B cell (primary cell): ENCODE data around the gene ABCB6. TPM values are rescaled to one million over a fixed set of nuclear protein-coding genes. Genes with fewer than 3 reads are reported as not detected.

ENCODE experiments used
- ATAC-seq: fragments of 200-7000 bp; cut with Tn5 transposase; one replicate; pipeline ENCODE4 v1.10.0; 2021; ENCODE audit warnings: low read depth, mild to moderate bottlenecking, moderate number of reproducible peaks, moderate library complexity
- CTCF ChIA-PET: fragments of 350-600 bp; sonication (Branson Sonifier 250); formaldehyde crosslinking; loops from one replicate; lab custom pipeline; 2021; ENCODE audit warnings: antibody characterized with exemption, inconsistent platforms; lab: Charles Lee
- POLR2A ChIA-PET: fragments of 350-600 bp; sonication (Branson Sonifier 250); formaldehyde crosslinking; loops from one replicate; lab custom pipeline; 2021; ENCODE audit warnings: antibody characterized with exemption; lab: Charles Lee
- DNase-seq: peaks from one replicate; pipeline ENCODE4 v3.0.0; 2013
- H2AFZ ChIP-seq: 2 replicates; pipeline ENCODE4 v1.6.1; 2012; ENCODE audit warnings: mild to moderate bottlenecking, low read depth, low read length; ENCODE audit not compliant: insufficient read depth, poor library complexity, severe bottlenecking
- H3K27ac ChIP-seq, 2 donors: 1 replicate in 1 of 2; 2 replicates in 1 of 2; pipeline ENCODE4 v1.5.1; 2012 to 2013; ENCODE audit warnings: low read length in 2 of 2, mild to moderate bottlenecking in 2 of 2, moderate library complexity in 1 of 2
- H3K27me3 ChIP-seq, 4 experiments: fragments of 200-600 bp in 1 of 4; sonication (generic) in 1 of 4; replicated peaks in 1 of 4; 1 replicate in 2 of 4; 2 replicates in 2 of 4; pipeline versions ENCODE4 v1.6.1 to v1.7.0; 2013 to 2016; ENCODE audit warnings: low read length in 3 of 4, mild to moderate bottlenecking in 2 of 4, mixed read lengths in 1 of 4, moderate library complexity in 1 of 4; ENCODE audit not compliant: insufficient read depth in 4 of 4, control insufficient read depth in 3 of 4; ENCODE audit errors: control extremely low read depth in 1 of 4
- H3K36me3 ChIP-seq, 2 experiments: replicated peaks in 1 of 2; 1 replicate in 1 of 2; 2 replicates in 1 of 2; pipeline versions ENCODE4 v1.6.1 to v1.7.1; 2013; ENCODE audit warnings: low read length in 1 of 2; ENCODE audit not compliant: insufficient read depth in 2 of 2, control insufficient read depth in 1 of 2; ENCODE audit errors: control extremely low read depth in 1 of 2, extremely low read depth in 1 of 2
- H3K4me1 ChIP-seq, 2 donors: fragments of 200-600 bp in 1 of 2; sonication (generic) in 1 of 2; 1 replicate in 1 of 2; 2 replicates in 1 of 2; pipeline versions ENCODE4 v1.5.1 to v1.6.1; 2013 to 2017; ENCODE audit warnings: low read length in 2 of 2; ENCODE audit not compliant: control insufficient read depth in 2 of 2, insufficient read depth in 2 of 2
- H3K4me2 ChIP-seq: replicated peaks from 2 replicates; pipeline ENCODE3; 2012; ENCODE audit warnings: mild to moderate bottlenecking, low read depth, low read length; ENCODE audit not compliant: poor library complexity, severe bottlenecking
- H3K4me3 ChIP-seq, 5 experiments: fragments of 200-600 bp in 1 of 5; sonication (generic) in 1 of 5; 1 replicate in 3 of 5; 2 replicates in 2 of 5; pipeline versions ENCODE4 v1.5.1 to v1.7.0; 2011 to 2016; ENCODE audit warnings: low read length in 4 of 5, mild to moderate bottlenecking in 4 of 5, low read depth in 2 of 5, control low read depth in 1 of 5, moderate library complexity in 1 of 5; ENCODE audit not compliant: insufficient read depth in 1 of 5; ENCODE audit errors: control extremely low read depth in 1 of 5, extremely low read depth in 1 of 5
- H3K79me2 ChIP-seq: fragments of 200-600 bp; sonication (generic); one replicate; pipeline ENCODE4 v1.6.0; 2016; ENCODE audit warnings: low read length; ENCODE audit not compliant: control insufficient read depth, insufficient read depth
- H3K9ac ChIP-seq: fragments of 200-600 bp; sonication (generic); 2 replicates; pipeline ENCODE4 v1.6.1; 2017; ENCODE audit warnings: mild to moderate bottlenecking, low read length, moderate library complexity
- H3K9me3 ChIP-seq, 3 donors: one replicate each; pipeline versions ENCODE4 v1.6.1 to v1.7.1; 2013; ENCODE audit warnings: low read length in 2 of 3; ENCODE audit not compliant: control insufficient read depth in 2 of 3, insufficient read depth in 1 of 3; ENCODE audit errors: control extremely low read depth in 1 of 3
- H4K20me1 ChIP-seq: 2 replicates; pipeline ENCODE4 v1.6.0; 2012; ENCODE audit warnings: mild to moderate bottlenecking, low read length; ENCODE audit not compliant: insufficient read depth, control insufficient read depth, poor library complexity, severe bottlenecking
- H3K27ac Mint-ChIP-seq: one replicate; pipeline ENCODE4 v1.8.0; 2021; ENCODE audit warnings: mixed read lengths
- H3K27me3 Mint-ChIP-seq: one replicate; pipeline ENCODE4 v1.8.0; 2021; ENCODE audit warnings: mixed read lengths
- H3K4me1 Mint-ChIP-seq: one replicate; pipeline ENCODE4 v1.8.0; 2021; ENCODE audit warnings: mixed read lengths
- H3K4me3 Mint-ChIP-seq: one replicate; pipeline ENCODE4 v1.8.0; 2021; ENCODE audit warnings: mixed read lengths
- H3K9me3 Mint-ChIP-seq: one replicate; pipeline ENCODE4 v1.8.0; 2022; ENCODE audit warnings: mixed read lengths; ENCODE audit not compliant: insufficient read depth
- CTCF ChIP-seq: fragments of 200-600 bp; IDR thresholded peaks from one replicate; pipeline ENCODE4 v1.8.0; 2022; ENCODE audit warnings: antibody characterized with exemption, mild to moderate bottlenecking
- EZH2 ChIP-seq: IDR thresholded peaks from 2 replicates; pipeline ENCODE4 v1.6.1; 2012; ENCODE audit warnings: borderline replicate concordance, low read depth, mild to moderate bottlenecking, moderate library complexity, low read length; ENCODE audit not compliant: insufficient read depth, poor library complexity, severe bottlenecking
- WGBS: methylation state at CpG from one replicate; pipeline ENCODE4 v1.1.5; 2013; ENCODE audit warnings: missing lambda C conversion rate; ENCODE audit not compliant: insufficient coverage; 5-methylcytosine and 5-hydroxymethylcytosine counted together
- intact Hi-C: fragments of 100-400 bp; cut with micrococcal nuclease; formaldehyde crosslinking; loops from one replicate; pipeline ENCODE4 v1.10.0; 2022
- polyA plus RNA-seq: library from polyadenylated mRNA; depleted of rRNA; stranded (reverse); fragments of >200 nt; gene quantifications from 2 replicates; pipeline ENCODE4 v1.2.3, GENCODE V29; 2012
- total RNA-seq, 2 donors: library from RNA; stranded (reverse); fragments of 120-200 nt in 1 of 2; gene quantifications; 1 replicate in 1 of 2; 2 replicates in 1 of 2; pipeline versions ENCODE4 v1.2.3 to v1.2.4, GENCODE V29; 2013 to 2022

Gene ABCB6
- total and polyA plus RNA-seq, 2 donors (not counting 1 experiment from before 2014, with no cell fraction given): 10.5 to 15.3 TPM

- POLR2A ChIA-PET: interaction anchor here (0.7 kb wide), 1 partner anchor 42 kb away, joined by 4 read pairs; no protein-coding TSS in a partner anchor
Observed at GRCh38 chr2:219169930-219170654, 48.7 kb downstream of the ABCB6 start, which contains the start of gene SLC23A3. Gene SLC23A3, minus strand, starts transcription at chr2:219170029. Its CDS starts 45 bp downstream, at chr2:219169984.

More at GRCh38 chr2:219169930-219170654, 48.7 kb downstream of the ABCB6 start, which contains the start of gene SLC23A3:
- Mint-ChIP-seq H3K27ac (no peak within 1 kb of the TSS), H3K4me3 (no peak within 1 kb of the TSS), H3K9me3 (no peaks in the 10 kb centered on the region), H3K27me3 (no peaks in the 10 kb centered on the region), H3K4me1 (peaks cover 17% of the 10 kb centered on the region)
- no peak within 1 kb of the TSS for H3K4me2 ChIP-seq
- ATAC-seq: no peak
- DNase-seq: peak; percentile 1
- peaks cover 0 to 18% of the 10 kb centered on the region in 2 donors for H3K4me1 ChIP-seq
- WGBS: 97% methylated on average over 6 of the region's 10 CpGs
- intact Hi-C loops: no loop called here
- H3K79me2 ChIP-seq: peaks cover 16% of the 10 kb centered on the region
- peaks cover 33% of the 10 kb centered on the region for H4K20me1 ChIP-seq
- no peaks in the 10 kb centered on the region for H3K27me3 ChIP-seq
- no peak within 1 kb of the TSS for H3K9ac ChIP-seq
- CTCF ChIA-PET: interaction anchor here (1.2 to 8.6 kb wide), 14 partner anchors 10 to 127 kb away, joined by 3 to 136 read pairs (median 15); partner anchors contain the start of genes ABCB6, DNAJB2, NHEJ1 and TUBA4A
- H3K27ac ChIP-seq: no peak within 1 kb of the TSS
- H3K9me3 ChIP-seq: no peaks in the 10 kb centered on the region
- H3K4me3 ChIP-seq: no peak within 1 kb of the TSS
- TF ChIP-seq EZH2: no peak
- no peak for TF ChIP-seq CTCF
- H2AFZ ChIP-seq: no peak within 1 kb of the TSS
- H3K36me3 ChIP-seq: peaks cover 3 to 43% of the 10 kb centered on the region in 2 experiments
